ENCODE results near the gene FOXM1. TPM values are rescaled to one million over a fixed set of nuclear protein-coding genes. Genes with fewer than 3 reads are reported as not detected.

FOXM1 gene, protein sequence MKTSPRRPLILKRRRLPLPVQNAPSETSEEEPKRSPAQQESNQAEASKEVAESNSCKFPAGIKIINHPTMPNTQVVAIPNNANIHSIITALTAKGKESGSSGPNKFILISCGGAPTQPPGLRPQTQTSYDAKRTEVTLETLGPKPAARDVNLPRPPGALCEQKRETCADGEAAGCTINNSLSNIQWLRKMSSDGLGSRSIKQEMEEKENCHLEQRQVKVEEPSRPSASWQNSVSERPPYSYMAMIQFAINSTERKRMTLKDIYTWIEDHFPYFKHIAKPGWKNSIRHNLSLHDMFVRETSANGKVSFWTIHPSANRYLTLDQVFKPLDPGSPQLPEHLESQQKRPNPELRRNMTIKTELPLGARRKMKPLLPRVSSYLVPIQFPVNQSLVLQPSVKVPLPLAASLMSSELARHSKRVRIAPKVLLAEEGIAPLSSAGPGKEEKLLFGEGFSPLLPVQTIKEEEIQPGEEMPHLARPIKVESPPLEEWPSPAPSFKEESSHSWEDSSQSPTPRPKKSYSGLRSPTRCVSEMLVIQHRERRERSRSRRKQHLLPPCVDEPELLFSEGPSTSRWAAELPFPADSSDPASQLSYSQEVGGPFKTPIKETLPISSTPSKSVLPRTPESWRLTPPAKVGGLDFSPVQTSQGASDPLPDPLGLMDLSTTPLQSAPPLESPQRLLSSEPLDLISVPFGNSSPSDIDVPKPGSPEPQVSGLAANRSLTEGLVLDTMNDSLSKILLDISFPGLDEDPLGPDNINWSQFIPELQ
- total RNA-seq, result 41.5 and 43.2 TPM in 2 replicates

GRCh38 chr12:2877047-2877952 lies at the start of gene FOXM1, which contains the start of gene RHNO1:
TSS of gene FOXM1 (minus strand) at chr12:2877174. CDS start at chr12:2874478, 2,696 bp downstream.
TSS of gene RHNO1 (plus strand) at chr12:2877223. CDS start at chr12:2885367, 8,144 bp downstream.

GRCh38 chr12:2890388-2891239 lies 13.6 kb upstream of the FOXM1 start, which contains the start of gene TULP3:
TSS of gene TULP3 (plus strand) at chr12:2890891. CDS start at chr12:2890948, 57 bp downstream.

DNA sequence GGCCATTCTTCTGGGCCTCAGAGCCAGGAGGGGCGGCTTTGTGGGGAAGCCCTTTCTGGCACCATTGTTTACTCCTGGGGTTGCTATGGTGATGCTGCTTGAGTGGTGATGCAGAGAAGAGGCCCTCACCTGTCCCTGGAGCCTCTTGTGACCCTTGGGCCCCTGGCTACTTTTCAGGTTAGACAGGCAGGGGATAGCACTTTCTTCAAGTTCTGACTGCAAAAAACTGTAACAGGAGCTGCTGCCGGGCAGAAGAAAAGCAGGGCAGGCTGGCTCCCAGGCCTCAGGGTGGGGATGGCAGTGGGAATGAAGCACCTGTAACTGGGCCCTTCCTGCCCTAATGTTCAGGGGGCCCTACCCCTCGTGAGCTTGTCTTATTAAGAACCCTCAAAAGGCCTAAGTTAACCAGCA lies 19.9 kb downstream of the FOXM1 start, which contains the start of gene TEX52:
TEX52 (minus strand) TSS at position 19 of the 411 bp plus-strand sequence; CDS start at position 6, 13 bp downstream.

DNA sequence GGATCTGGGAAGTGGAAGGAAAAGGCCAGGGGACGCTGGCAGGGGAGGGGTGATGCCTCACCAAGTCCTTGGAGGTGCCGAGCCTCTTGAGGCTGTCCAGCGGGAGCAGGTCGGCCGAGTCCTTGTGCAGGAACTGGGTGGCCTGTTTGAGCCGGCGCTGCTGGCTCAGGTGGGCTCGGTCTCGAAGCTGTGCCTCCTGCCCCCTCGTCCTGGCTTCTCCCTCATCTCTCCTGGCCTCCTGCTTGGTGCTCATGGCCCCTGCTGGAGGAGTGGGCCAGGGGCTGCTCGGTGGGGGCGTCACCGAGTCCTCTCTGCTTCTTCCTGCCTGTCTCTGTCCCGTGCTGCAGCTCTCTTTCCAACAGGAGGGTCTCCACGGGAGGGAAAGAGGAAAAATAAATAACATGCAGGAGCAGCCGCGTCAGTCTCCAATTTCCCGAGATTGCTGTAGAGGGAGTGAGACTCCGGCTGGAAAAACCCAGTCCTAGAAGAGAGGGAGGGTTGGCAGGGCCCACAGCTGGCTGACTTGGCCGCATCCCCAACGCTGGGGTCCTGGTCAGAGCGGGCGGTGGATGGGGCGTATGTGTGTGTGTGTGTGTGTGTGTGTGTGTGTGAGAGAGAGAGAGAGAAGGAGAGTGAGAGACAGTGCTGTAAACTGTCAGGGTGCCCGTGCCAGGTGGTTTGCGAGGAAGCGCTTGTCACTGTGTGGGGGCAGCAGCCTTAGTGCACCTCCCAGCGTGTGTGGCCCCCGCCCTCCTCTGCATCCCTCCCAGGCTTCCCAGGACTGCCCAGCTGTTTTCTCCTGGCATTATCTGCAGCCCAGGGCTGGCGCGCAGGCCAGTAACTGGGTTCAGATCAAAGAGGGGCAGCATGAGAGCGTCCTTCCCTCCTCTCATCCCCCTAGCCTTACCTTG lies 42.1 kb downstream of the FOXM1 start, which contains the start of gene NRIP2:
NRIP2 (minus strand) TSS at position 455 of the 911 bp plus-strand sequence; CDS start at position 403, 52 bp downstream.

DNA sequence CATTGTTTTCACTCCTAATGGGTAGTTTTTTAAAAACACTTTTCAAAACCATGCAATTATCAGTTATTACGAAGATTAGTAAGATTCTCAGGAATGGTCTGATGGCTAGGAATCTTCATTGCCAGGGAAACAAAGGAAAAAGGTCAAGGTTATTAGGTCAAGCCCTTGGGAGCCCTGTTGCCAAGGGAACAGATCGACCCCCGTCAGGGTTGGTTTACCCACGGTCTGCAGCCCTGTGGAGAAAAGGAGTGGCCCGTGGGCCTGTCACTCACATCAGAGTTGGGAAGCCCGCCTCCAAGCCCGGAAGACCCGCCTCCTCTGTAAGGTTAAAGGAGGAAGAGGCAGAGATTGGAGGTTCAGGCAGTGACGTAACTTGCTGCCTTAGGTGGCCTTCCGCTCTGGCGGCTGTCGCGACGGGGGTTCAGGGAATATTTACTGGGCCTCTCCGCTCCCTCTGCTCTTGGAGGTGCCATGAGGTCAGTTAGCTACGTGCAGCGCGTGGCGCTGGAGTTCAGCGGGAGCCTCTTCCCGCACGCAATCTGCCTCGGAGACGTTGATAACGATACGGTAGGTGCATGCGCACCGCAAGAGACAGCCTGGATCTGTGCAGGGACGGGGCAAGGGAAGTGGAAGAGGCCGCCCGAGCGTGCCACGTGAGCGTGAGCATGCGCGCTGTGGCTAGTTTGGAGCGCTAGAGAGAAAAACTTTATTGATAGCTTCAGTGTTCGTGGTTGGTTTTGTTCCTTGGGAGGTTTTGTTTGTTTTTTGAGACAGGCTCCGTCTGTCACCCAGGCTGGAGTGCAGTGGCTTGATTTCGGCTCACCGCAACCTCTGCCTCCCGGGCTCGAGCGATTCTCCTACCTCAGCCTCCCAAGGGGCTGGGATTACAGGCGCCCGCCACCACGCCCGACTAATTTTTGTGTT lies 64.4 kb downstream of the FOXM1 start, which contains the start of gene ITFG2:
ITFG2 (plus strand) TSS at position 379 of the 924 bp plus-strand sequence; CDS start at position 472, 93 bp downstream.

Other genes with a start within 250 kb of the FOXM1 start
- gene FKBP4, start 82.2 kb downstream of the FOXM1 start, total RNA-seq, result 41.8 and 44.1 TPM in 2 replicates
- 19.0 and 19.8 TPM in 2 replicates for gene ITFG2, start 64.5 kb downstream of the FOXM1 start, total RNA-seq
- gene NRIP2, start 42.1 kb downstream of the FOXM1 start, total RNA-seq, result 0.29 and 2.8 TPM in 2 replicates
- not detected in 2 replicates for gene TEX52, start 20.1 kb downstream of the FOXM1 start, total RNA-seq
- 32.0 and 37.0 TPM in 2 replicates for gene RHNO1, start within 50 bp of the FOXM1 start, total RNA-seq
- gene TULP3, start 13.7 kb upstream of the FOXM1 start, total RNA-seq, result 38.6 and 47.5 TPM in 2 replicates
- gene TEAD4, start 82.2 kb upstream of the FOXM1 start, total RNA-seq, result 19.7 and 24.2 TPM in 2 replicates
- 60.8 and 73.5 TPM in 2 replicates for gene TSPAN9, start 200.2 kb upstream of the FOXM1 start, total RNA-seq

Measured in myometrial cell (primary cell).